T47D (cell line): Measurements from ENCODE around the gene SLCO3A1.

ENCODE experiments used
- DNase-seq, 2 experiments: peaks; one replicate each; pipeline versions ENCODE4 v3.0.0 to v3.0.0-alpha.2; 2011 to 2012; ENCODE audit warnings: low read depth in 1 of 2, low spot score in 1 of 2
- JUND ChIP-seq: IDR thresholded peaks from 2 replicates; pipeline ENCODE4 v1.6.1; 2012; ENCODE audit warnings: low read depth
- in situ Hi-C: cut with HindIII; loops from 2 replicates; pipeline ENCODE4 v1.10.0; 2016; ENCODE audit warnings: low sequenced_read_pairs, low pct_unique_long_range_greater_than_20kb

SLCO3A1 gene

GRCh38 chr15:91927585-91927984, 74.1 kb downstream of the SLCO3A1 start:
- no peak for TF ChIP-seq JUND
- DNase-seq, result no peak
- in situ Hi-C loops, result no loop called here

GRCh38 chr15:91928675-91929074, 75.2 kb downstream of the SLCO3A1 start:
- DNase-seq, result no peak
- in situ Hi-C loops, result no loop called here
- no peak for TF ChIP-seq JUND

- no peak for TF ChIP-seq JUND
- in situ Hi-C loops, result no loop called here
- no peak for DNase-seq
Measured at GRCh38 chr15:91929509-91929908, 76.0 kb downstream of the SLCO3A1 start.

GRCh38 chr15:91930092-91930491, 76.6 kb downstream of the SLCO3A1 start:
- DNase-seq, result no peak
- in situ Hi-C loops, result no loop called here
- TF ChIP-seq JUND, result no peak

GRCh38 chr15:91936182-91936775, 82.8 kb downstream of the SLCO3A1 start:
- in situ Hi-C loops, result no loop called here
- DNase-seq, result no peak
- no peak for TF ChIP-seq JUND

- no peak for TF ChIP-seq JUND
- DNase-seq, result no peak
- in situ Hi-C loops, result no loop called here
Measured at GRCh38 chr15:91936927-91937326, 83.4 kb downstream of the SLCO3A1 start.

- TF ChIP-seq JUND, result no peak
- in situ Hi-C loops, result no loop called here
- no peak for DNase-seq
Measured at GRCh38 chr15:91938136-91938535, 84.6 kb downstream of the SLCO3A1 start.

- TF ChIP-seq JUND, result no peak
- in situ Hi-C loops, result no loop called here
- DNase-seq, result no peak
Measured at GRCh38 chr15:91939403-91939831, 85.9 kb downstream of the SLCO3A1 start.

GRCh38 chr15:91940496-91941381, 87.2 kb downstream of the SLCO3A1 start:
- in situ Hi-C loops, result no loop called here
- TF ChIP-seq JUND, result no peak
- DNase-seq, result peak in 1 of 2 experiments; percentile 23

- no peak for DNase-seq
- no peak for TF ChIP-seq JUND
- in situ Hi-C loops, result no loop called here
Measured at GRCh38 chr15:91941871-91942658, 88.6 kb downstream of the SLCO3A1 start.

GRCh38 chr15:91942720-91943394, 89.3 kb downstream of the SLCO3A1 start:
- no peak for TF ChIP-seq JUND
- DNase-seq, result peak; percentile 31 to 78
- in situ Hi-C loops, result no loop called here

GRCh38 chr15:91944331-91944730, 90.8 kb downstream of the SLCO3A1 start:
- no peak for TF ChIP-seq JUND
- DNase-seq, result no peak
- in situ Hi-C loops, result no loop called here
